ENCODE results near the gene TGDS. TPM values are rescaled to one million over a fixed set of nuclear protein-coding genes. Genes with fewer than 3 reads are reported as not detected.
"Not testable (repeated sequence)": the region's sequence is repeated elsewhere in the genome, so short reads cannot be mapped to it uniquely, and the experiment has no call there.

Gene TGDS
- total RNA-seq, 4 donors from 2014 or later, result 2.5 to 17.9 (median 9.8) TPM

- no peaks in the 10 kb centered on the region for H3K36me3 ChIP-seq
- peaks cover 0 to 20% (median 0%) of the 10 kb centered on the region in 3 donors for H3K4me1 ChIP-seq
- DNase-seq, result no peak
- H3K4me3 ChIP-seq, result no peak overlapping the region
- no peak overlapping the region for H3K27ac ChIP-seq
- intact Hi-C loops (cut with DNase I), result no loop called here
- WGBS, 2 donors, result 71 to 77% methylated on average over 7 of the region's 7 CpGs
- H3K27me3 ChIP-seq, result no peaks in the 10 kb centered on the region
- no peak for TF ChIP-seq CTCF (IDR thresholded peaks at IDR 0.05)
- no peak for TF ChIP-seq POLR2A (IDR thresholded peaks at IDR 0.05)
- H3K9me3 ChIP-seq, result no peaks in the 10 kb centered on the region
These were observed 58.0 kb downstream of the TGDS start for GRCh38 chr13:94537740-94538630.

GRCh38 chr13:94535775-94536174 lies 60.2 kb downstream of the TGDS start:
- no peak overlapping the region for H3K4me3 ChIP-seq
- no peaks in the 10 kb centered on the region for H3K27me3 ChIP-seq
- no peak overlapping the region for H3K27ac ChIP-seq
- no peaks in the 10 kb centered on the region for H3K9me3 ChIP-seq
- intact Hi-C loops (cut with DNase I), result no loop called here
- H3K4me1 ChIP-seq, result peaks cover 0 to 20% (median 0%) of the 10 kb centered on the region in 3 donors
- 61 to 63% methylated on average over 4 of the region's 4 CpGs for whole genome bisulfite sequencing, 2 donors
- no peaks in the 10 kb centered on the region for H3K36me3 ChIP-seq
- DNase-seq, result no peak
- no peak for TF ChIP-seq POLR2A (IDR thresholded peaks at IDR 0.05)
- no peak for TF ChIP-seq CTCF (IDR thresholded peaks at IDR 0.05)

- no peak for DNase-seq
- H3K27ac ChIP-seq, result no peak overlapping the region
- no peaks in the 10 kb centered on the region for H3K27me3 ChIP-seq
- H3K4me3 ChIP-seq, result no peak overlapping the region
- intact Hi-C loops (cut with DNase I), result no loop called here
- H3K36me3 ChIP-seq, result no peaks in the 10 kb centered on the region
- H3K9me3 ChIP-seq, result no peaks in the 10 kb centered on the region
- peaks cover 0 to 20% (median 0%) of the 10 kb centered on the region in 3 donors for H3K4me1 ChIP-seq
- no peak for TF ChIP-seq CTCF (IDR thresholded peaks at IDR 0.05)
- no peak for TF ChIP-seq POLR2A (IDR thresholded peaks at IDR 0.05)
- 50 to 74% methylated on average over 2 of the region's 2 CpGs for WGBS, 2 donors
These were observed 60.7 kb downstream of the TGDS start for GRCh38 chr13:94535231-94535630.

GRCh38 chr13:94534166-94534565 lies 61.8 kb downstream of the TGDS start:
- no peak for DNase-seq
- H3K36me3 ChIP-seq, result no peaks in the 10 kb centered on the region
- intact Hi-C loops (cut with DNase I), result no loop called here
- peaks cover 0 to 20% (median 0%) of the 10 kb centered on the region in 3 donors for H3K4me1 ChIP-seq
- H3K4me3 ChIP-seq, result no peak overlapping the region
- H3K27ac ChIP-seq, result no peak overlapping the region
- WGBS, 2 donors, result 71 to 72% methylated on average over 1 of the region's 1 CpG
- no peaks in the 10 kb centered on the region for H3K27me3 ChIP-seq
- TF ChIP-seq CTCF (IDR thresholded peaks at IDR 0.05) (no peak), POLR2A (IDR thresholded peaks at IDR 0.05) (no peak)
- no peaks in the 10 kb centered on the region for H3K9me3 ChIP-seq

GRCh38 chr13:94532278-94532677 lies 63.7 kb downstream of the TGDS start:
- H3K27ac ChIP-seq; H3K9me3 ChIP-seq; H3K4me3 ChIP-seq; H3K36me3 ChIP-seq; H3K4me1 ChIP-seq; intact Hi-C loops (cut with DNase I); H3K27me3 ChIP-seq; DNase-seq: not testable (repeated sequence)
- 73 to 74% methylated on average over 2 of the region's 2 CpGs for WGBS, 2 donors

- H3K36me3 ChIP-seq; intact Hi-C loops (cut with DNase I); H3K9me3 ChIP-seq; H3K27me3 ChIP-seq; H3K27ac ChIP-seq; H3K4me1 ChIP-seq; DNase-seq; H3K4me3 ChIP-seq: not testable (repeated sequence)
- WGBS, 2 donors, result 67% methylated on average over 3 of the region's 7 CpGs; no CpG with 5 or more reads in 1 of the 2 donors
These were observed 69.0 kb downstream of the TGDS start for GRCh38 chr13:94526956-94527355.

Data from esophagus squamous epithelium (tissue), 5 donors.